Cardiac septum (tissue), 1 donor: Measurements from ENCODE around the gene TAC4. TPM values are rescaled to one million over a fixed set of nuclear protein-coding genes. Genes with fewer than 3 reads are reported as not detected.
A peak's percentile ranks its signal among the peaks of the same experiment; 100 is the strongest.

ENCODE experiments used
- DNase-seq: peaks from one replicate; pipeline ENCODE4 v3.0.0-alpha.2; 2020; ENCODE audit warnings: low spot score
- intact Hi-C: fragments of 100-400 bp; cut with DNase I; formaldehyde crosslinking; loops from one replicate; pipeline ENCODE4 v1.14.0; 2022
- total RNA-seq: library from RNA; stranded (reverse); fragmentation: NEBNext Ultra II Directional; extraction: Animal tissue kit (Norgen Biotek cat#: 25700); gene quantifications from one replicate; pipeline ENCODE4 v1.2.1, GENCODE V29; 2021
- donor health status: DM: no; HTN: no; CAD: no.

The TAC4 gene
- total RNA-seq, 1 donor from 2014 or later, result 1.7 TPM

GRCh38 chr17:49821916-49822315 is 26.0 kb downstream of the TAC4 start:
- no peak for DNase-seq
- intact Hi-C loops, result no loop called here

GRCh38 chr17:49821466-49821865 is 26.4 kb downstream of the TAC4 start:
- intact Hi-C loops, result no loop called here
- DNase-seq, result no peak

- intact Hi-C loops, result no loop called here
- DNase-seq, result no peak
Observed at GRCh38 chr17:49820773-49821172, 27.1 kb downstream of the TAC4 start.

GRCh38 chr17:49819651-49820050 is 28.2 kb downstream of the TAC4 start:
- intact Hi-C loops, result no loop called here

GRCh38 chr17:49819138-49819537 is 28.7 kb downstream of the TAC4 start:
- intact Hi-C loops, result no loop called here

More at GRCh38 chr17:49819651-49820050, 28.2 kb downstream of the TAC4 start:
- no peak for DNase-seq

GRCh38 chr17:49817993-49818392 is 29.9 kb downstream of the TAC4 start:
- no peak for DNase-seq
- intact Hi-C loops, result no loop called here

More at GRCh38 chr17:49819138-49819537, 28.7 kb downstream of the TAC4 start:
- no peak for DNase-seq

- intact Hi-C loops, result no loop called here
Observed at GRCh38 chr17:49815761-49816281, 32.0 kb downstream of the TAC4 start.

GRCh38 chr17:49814781-49815529 is 32.9 kb downstream of the TAC4 start:
- intact Hi-C loops, result no loop called here
- no peak for DNase-seq

More at GRCh38 chr17:49815761-49816281, 32.0 kb downstream of the TAC4 start:
- DNase-seq, result no peak

- intact Hi-C loops, result no loop called here
- no peak for DNase-seq
Observed at GRCh38 chr17:49809056-49809455, 38.8 kb downstream of the TAC4 start.

GRCh38 chr17:49798738-49799137 is 49.1 kb downstream of the TAC4 start:
- intact Hi-C loops, result no loop called here
- no peak for DNase-seq

- intact Hi-C loops, result no loop called here
- no peak for DNase-seq
Observed at GRCh38 chr17:49798182-49798581, 49.7 kb downstream of the TAC4 start.

- no peak for DNase-seq
- intact Hi-C loops, result no loop called here
Observed at GRCh38 chr17:49795372-49795771, 52.5 kb downstream of the TAC4 start.

- intact Hi-C loops, result no loop called here
- DNase-seq, result no peak
Observed at GRCh38 chr17:49793309-49793708, 54.6 kb downstream of the TAC4 start.

- intact Hi-C loops, result loop anchor here (10.0 kb wide), 1 partner anchor 84 kb away; the partner anchor contains the start of gene SLC35B1
- no peak for DNase-seq
Observed at GRCh38 chr17:49789243-49789578, 58.7 kb downstream of the TAC4 start.

- intact Hi-C loops, result loop anchor here (1.0 to 10.0 kb wide), 2 partner anchors 63 to 84 kb away; partner anchors contain the start of gene SLC35B1
- DNase-seq, result peak; percentile 100
Observed at GRCh38 chr17:49788478-49789242, 59.2 kb downstream of the TAC4 start, which contains the start of gene KAT7. TSS of gene KAT7 (plus strand) at chr17:49788681. CDS start at chr17:49788835, 154 bp downstream.

Other genes starting within 250 kb of the TAC4 start
- 68.3 TPM for gene SPOP, start 170.0 kb downstream of the TAC4 start, total RNA-seq
- 73.8 TPM for gene SLC35B1, start 140.1 kb downstream of the TAC4 start, total RNA-seq
- 5.8 TPM for gene FAM117A, start 83.9 kb downstream of the TAC4 start, total RNA-seq
- 63.2 TPM for gene KAT7, start 59.4 kb downstream of the TAC4 start, total RNA-seq
- 0.16 TPM for gene DLX4, start 121.1 kb upstream of the TAC4 start, total RNA-seq
- gene DLX3, start 147.2 kb upstream of the TAC4 start, total RNA-seq, result not detected
- gene ITGA3, start 208.0 kb upstream of the TAC4 start, total RNA-seq, result 57.8 TPM
- 131 TPM for gene PDK2, start 247.3 kb upstream of the TAC4 start, total RNA-seq